ENCODE data around the gene CHRM5.
"Not testable (repeated sequence)": the region's sequence is repeated elsewhere in the genome, so short reads cannot be mapped to it uniquely, and the experiment has no call there.

CHRM5 gene

GRCh38 chr15:33987444-33987843 lies 19.1 kb downstream of the CHRM5 start:
- no peak for DNase-seq (ENCODE audit: low read depth in 2 of 2)

DNA sequence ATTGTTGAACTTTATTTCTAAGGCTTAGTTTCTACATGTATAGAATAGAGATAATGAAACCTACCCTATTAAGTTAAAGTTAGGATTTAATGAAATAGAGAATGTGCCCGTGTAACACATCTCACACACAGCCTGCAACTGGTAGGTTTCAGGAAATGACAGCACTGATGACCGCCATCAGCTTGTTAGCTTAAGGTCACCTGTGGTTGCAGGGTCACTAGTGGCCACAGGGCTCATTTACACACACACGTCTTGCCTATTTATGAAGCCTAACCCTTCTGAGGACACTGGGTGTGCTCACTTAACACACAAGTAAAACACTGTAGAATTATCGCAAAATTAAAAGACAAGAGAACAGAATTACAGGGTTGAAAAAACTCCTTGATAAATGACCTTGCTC lies 20.1 kb downstream of the CHRM5 start:
- DNase-seq (ENCODE audit: low read depth in 2 of 2) = no peak

DNA sequence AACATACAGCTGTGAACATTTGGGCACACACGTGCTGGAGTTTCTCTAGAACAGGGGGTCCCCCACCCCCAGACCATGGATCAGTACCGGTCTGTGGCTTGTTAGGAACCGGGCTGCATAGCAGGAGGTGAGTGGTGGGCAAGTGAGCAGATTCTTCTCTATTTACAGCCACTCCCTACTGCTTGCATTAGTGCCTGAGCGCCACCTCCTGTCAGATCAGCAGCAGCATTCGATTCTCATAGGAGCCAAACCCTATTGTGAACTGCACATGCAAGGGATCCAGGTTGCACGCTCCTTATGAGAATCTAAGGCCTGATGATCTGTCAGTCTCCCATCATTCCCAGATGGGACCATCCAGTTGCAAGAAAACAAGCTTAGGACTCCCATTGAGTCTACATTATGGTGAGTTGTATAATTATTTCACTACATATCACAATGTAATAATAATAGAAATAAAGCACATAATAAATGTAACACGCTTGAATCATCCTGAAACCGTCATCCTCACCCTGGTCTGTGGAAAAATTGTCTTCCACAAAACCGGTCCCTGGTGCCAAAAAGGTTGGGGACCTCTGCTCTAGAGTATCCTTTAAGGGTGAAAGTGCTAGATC lies 25.8 kb downstream of the CHRM5 start:
- DNase-seq (ENCODE audit: low read depth in 2 of 2) = no peak

DNA sequence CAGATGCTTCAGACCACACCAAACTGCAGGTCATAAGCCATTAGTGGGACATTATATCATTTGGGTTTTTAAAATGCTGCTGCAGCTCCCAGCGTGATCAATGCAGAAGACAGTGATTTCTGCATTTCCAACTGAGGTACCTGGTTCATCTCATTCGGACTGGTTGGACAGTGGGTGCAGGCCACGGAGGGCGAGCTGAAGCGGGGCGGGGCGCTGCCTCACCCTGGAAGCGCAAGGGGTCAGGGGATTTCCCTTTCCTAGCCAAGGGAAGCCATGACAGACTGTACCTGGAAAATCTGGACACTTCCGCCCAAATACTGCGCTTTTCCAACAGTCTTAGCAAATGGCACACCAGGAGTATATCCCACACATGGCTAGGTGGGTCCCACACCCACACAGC lies 27.4 kb downstream of the CHRM5 start:
- not testable (repeated sequence) for DNase-seq (ENCODE audit: low read depth in 2 of 2)

DNA sequence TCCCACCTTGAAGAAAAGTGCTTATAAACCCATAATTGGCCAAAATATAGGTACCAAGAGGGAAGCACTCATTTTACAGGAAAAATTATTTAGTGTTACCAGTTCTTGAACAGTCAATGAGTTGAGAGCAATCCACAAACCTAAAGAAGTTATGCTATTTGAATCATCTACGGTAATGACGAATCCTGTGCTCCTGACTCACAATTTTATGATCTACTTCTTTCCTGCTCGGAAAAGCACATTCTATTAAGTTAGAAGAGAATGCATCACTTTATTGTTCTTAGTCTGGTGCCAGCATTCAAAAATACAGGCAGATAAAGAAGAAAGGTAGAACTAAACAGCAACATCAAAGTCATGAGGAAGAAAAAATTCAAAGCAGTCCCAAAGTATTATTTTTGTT lies 33.2 kb downstream of the CHRM5 start:
- no peak for DNase-seq (ENCODE audit: low read depth in 2 of 2)

GRCh38 chr15:34006381-34006780 lies 38.1 kb downstream of the CHRM5 start:
- DNase-seq (ENCODE audit: low read depth in 2 of 2) = no peak

DNA sequence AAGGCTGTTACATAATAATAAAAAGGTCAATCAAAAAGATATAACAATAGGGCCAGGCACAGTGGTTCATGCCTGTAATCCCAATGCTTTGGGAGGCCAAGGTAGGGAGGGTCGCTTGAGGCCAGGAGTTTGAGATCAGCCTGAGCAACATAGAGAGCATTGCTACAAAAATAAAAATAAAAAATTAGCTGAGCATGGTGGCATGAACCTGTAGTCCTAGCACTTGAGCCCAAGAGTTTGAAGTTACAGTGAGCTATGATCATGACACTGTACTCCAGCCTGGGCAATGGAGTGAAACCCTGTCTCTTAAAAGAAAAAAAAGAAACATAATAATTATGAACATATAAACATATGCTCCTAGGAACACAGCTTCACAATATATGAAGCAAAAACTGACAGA lies 41.4 kb downstream of the CHRM5 start:
- DNase-seq (ENCODE audit: low read depth in 2 of 2) = no peak

DNA sequence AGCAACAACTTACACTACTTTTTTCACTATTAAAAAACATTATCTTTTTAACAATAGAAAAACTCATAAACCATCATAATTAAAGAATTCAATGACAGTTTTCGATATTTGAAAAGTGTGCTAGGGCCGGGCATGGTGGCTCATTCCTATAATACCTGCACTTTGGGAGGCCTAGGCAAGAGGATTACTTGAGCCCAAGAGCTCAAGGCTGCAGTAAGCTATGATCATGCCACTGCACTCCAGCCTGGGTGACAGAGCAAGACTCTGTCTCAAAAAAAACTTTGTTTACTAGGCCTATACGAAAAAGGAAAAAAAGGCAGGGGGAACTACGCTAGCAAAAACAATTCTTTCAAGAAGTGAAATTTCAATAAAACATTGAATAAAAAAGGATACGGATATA lies 42.6 kb downstream of the CHRM5 start:
- DNase-seq (ENCODE audit: low read depth in 2 of 2) = no peak

- DNase-seq (ENCODE audit: low read depth in 2 of 2) = no peak
These were observed 43.2 kb downstream of the CHRM5 start for GRCh38 chr15:34011481-34011880.

GRCh38 chr15:34012461-34013028 lies 44.2 kb downstream of the CHRM5 start:
- no peak for DNase-seq (ENCODE audit: low read depth in 2 of 2)

GRCh38 chr15:34013746-34014145 lies 45.4 kb downstream of the CHRM5 start:
- no peak for DNase-seq (ENCODE audit: low read depth in 2 of 2)

DNA sequence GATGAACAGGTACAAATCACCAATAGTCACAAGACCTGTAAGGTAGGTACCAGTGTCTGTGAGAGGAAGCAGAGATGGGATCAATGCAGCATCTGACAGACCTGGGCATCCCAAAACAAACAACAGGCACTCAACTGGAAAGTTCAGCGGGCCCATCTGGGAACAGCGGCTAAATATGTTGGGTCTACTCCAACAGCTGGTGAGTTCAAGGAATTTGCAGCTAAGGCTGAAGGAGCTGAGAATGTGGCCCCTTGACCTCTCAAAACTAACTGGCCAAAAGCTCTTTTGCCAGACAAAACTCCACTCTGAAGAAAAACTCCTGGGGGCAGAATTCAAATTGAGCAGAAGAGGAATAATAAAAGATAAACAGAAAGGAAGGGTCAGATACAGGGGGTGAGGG lies 46.3 kb downstream of the CHRM5 start:
- DNase-seq (ENCODE audit: low read depth in 2 of 2) = no peak

DNA sequence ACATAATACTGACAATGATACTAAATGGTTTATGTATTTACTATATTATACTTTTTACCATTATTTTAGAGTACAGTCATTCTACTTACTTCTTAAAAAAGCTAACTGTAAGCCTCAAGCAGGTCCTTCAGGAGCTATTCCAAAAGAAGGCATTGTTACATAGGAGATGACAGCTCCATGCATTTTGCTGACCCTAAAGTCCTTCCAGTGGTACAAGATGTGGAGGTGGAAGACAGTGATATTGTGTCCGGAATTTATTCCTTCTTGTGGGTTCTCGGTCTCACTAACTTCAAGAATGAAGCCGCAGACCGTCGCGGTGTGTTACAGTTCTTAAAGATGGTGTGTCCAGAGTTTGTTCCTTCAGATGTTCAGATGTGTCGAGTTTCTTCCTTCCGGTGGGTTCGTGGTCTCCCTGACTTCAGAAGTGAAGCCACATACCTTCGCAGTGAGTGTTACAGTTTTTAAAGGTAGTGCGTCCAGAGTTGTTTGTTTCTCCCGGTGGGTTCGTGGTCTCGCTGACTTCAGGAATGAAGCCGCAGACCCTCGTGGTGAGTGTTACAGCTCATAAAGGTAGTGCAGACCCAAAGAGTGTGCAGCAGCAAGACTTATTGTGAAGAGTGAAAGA lies 49.8 kb downstream of the CHRM5 start:
- no peak for DNase-seq (ENCODE audit: low read depth in 2 of 2)

DNA sequence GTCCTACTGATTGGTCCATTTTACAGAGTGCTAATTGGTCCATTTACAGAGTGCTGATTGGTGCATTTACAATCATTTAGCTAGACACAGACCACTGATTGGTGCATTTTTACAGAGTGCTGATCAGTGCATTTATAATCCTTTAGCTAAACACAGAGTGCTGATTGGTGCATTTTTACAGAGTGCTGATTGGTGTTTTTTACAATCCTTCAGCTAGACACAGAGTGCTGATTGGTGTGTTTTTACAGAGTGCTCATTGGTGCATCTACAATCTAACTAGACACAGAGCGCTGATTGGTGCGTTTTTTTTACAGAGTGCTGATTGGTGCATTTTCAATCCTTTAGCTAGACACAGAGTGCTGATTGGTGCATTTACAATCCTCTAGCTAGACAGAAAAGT lies 50.4 kb downstream of the CHRM5 start:
- not testable (repeated sequence) for DNase-seq (ENCODE audit: low read depth in 2 of 2)

DNA sequence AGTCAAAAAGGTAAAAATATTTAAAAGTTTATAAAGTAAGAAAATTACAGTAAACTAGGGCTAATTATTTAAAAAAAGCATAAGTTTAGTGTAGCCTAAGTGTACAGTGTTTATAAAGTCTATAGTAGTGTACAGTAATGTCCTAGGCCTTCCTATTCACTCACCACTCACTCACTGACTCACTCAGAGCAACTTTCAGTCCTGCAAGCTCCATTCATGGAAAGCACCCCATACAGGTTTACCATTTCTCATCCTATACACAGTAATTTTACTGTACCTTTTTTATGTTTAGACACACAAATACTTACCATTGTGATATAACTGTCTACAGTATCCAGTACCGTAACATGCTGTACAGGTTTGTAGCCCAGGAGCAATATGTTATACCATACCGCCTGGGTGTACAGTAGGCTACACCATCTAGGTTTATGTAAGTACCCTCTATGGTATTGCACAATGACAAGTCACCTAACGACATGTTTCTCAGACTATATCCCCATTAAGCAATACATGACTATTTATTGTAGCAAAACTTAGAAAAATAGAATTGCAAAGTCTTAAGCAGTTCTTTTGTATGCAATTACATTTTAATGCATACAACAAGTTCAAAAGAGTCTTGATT lies 51.2 kb downstream of the CHRM5 start:
- DNase-seq (ENCODE audit: low read depth in 2 of 2) = no peak

DNA sequence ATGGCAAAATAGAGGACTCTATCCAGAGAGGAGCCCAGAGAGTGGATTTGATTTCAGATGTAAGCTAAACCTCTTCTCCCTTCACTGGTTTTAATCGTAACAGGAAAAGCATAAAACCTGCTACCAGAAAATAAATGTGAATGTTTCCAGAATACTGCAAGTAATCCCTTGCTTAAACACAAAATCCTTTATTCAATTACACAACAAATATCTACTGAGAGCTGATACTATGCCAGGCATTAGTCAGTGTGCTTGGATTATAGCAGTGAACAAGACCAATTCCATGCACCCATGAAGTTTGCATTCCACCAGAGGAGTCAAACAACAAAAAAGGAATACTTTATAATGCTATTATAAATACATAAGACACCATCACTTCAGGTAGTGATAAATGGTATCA lies 55.6 kb downstream of the CHRM5 start:
- no peak for DNase-seq (ENCODE audit: low read depth in 2 of 2)

DNA sequence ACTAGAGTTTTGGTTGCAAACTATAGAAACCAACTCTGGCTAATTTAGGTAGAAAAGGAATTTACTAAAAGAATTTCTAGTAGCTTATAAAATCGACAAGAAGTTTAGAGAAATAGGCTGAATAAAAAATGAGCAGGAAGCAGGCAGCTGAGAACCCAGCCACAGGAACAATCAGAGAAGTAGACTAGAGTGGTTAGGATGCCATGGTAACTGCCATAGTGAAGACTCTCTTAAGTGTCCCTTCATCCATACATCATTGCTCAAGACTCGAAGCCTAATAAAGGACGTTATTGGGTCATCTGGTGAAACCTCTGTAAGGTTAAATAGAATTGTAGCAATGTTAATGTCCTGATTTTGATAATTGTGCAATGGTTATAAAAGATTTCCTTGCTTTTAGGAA lies 57.0 kb downstream of the CHRM5 start:
- DNase-seq (ENCODE audit: low read depth in 2 of 2) = no peak

DNA sequence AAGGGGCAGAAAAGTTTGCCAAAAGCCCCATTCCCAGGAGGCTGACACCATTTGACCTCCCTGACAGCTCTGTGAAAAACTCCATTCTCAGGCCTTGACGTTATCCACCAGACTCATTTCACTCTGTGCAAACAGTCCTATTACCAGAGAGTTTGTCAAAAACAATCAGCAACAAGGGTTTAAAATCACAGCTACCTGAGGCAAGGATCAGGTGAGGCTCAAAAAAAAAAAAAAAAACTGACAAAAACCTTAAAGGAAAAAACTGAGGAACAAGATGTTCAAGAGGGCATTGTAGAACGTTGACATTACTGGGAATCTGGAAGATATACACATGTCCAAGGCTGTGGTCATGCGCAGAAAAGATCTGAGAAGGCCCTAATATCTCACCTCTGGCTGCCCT lies 59.3 kb downstream of the CHRM5 start:
- DNase-seq (ENCODE audit: low read depth in 2 of 2) = no peak

- DNase-seq (ENCODE audit: low read depth in 2 of 2) = no peak
These were observed 63.9 kb downstream of the CHRM5 start for GRCh38 chr15:34031987-34032760.

DNA sequence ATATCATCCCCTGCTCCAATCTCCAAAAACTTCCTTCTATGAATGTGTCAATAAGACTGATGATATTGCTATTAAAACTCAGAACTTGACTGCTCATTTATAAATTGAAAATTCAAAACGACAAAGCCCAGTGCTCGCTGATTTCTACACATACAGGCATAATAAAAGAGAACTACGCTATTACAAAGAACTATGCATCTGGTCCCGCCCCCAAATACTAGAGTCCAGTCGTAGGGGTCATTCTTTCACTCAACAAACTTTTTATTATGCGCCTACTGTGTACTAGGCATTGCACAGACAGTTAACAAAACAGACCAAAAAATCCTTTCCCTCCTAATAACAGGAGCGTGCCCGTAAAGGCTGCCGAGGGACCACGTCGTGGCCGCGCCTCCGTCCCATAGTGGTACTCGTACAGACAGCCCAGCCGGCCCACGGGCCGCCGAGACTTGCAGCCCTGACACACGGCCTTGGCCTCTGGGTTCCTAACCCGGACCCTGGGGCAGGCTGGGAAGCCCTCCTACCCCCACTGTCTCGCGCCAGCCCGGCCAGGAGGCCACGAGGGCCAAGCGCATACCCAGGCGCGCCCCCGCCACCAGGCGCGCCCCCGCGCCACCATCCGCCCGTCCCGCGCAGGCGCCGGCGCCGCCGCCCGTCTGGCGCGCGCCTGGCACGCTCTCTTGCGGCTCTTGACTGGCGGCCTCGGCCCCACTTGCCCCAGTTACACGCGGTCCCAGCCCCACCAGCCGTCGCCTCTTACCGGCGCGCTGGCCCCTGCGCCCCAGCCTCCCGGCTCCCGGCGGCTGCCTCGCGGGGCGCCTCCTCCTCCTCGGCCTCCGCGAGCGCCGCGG lies 70.0 kb downstream of the CHRM5 start:
- peak; percentile 44 to 56 for DNase-seq (ENCODE audit: low read depth in 2 of 2)
